ENCODE data around the gene AIPL1.

AIPL1 gene

DNA sequence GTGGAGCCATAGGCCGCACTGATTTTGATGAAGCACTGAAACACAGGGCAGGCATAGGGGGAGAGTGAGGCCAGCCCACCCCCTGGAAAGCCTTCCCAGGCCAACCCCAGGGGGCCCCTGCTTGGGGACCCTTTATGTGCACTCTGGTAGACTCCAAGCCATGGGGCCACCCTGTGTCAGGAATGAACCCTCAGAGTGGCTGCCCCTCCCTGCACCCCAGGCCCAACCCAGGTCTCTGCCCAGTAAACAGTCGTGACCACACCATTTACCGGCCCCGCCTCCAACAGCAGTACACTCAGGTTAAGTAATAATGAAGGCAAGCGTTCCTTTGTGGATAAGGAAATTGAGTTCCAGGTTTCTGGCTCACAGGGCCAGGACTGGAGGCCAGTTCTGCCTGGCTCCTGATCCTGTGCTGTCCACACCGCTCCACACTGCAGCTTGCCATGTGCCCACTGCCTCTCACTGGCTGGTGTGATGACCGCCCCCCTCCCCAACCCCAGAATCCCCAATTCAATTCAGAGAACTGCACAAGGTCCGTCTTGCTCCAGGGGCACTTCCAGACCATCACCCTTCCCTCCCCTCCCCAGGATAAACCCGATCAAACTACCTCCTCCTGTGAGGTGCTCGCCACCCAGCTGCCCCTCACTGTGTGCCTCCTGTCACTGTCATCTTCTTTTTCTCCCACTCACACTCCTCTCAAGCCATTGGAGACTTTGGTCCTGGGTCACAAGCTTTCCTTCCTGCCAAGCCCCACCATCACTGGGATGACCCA lies 23.0 kb upstream of the AIPL1 start:
- Histone ChIP-seq H4K20me1 (ENCODE audit: insufficient read depth, low read length, poor library complexity, severe bottlenecking) (no peaks in the 10 kb centered on the region), H3K4me2 (ENCODE audit: low read depth, low read length, poor library complexity, severe bottlenecking) (no peak overlapping the region), H3F3A (ENCODE audit: low read depth) (no peaks in the 10 kb centered on the region), H3K9ac (ENCODE audit: low read depth, low read length, poor library complexity, severe bottlenecking) (no peak overlapping the region), H3K79me2 (ENCODE audit: insufficient read depth, low read length) (no peaks in the 10 kb centered on the region), H3K9me3 (ENCODE audit: insufficient read depth, low read depth, low read length) (no peaks in the 10 kb centered on the region), H3K36me3 (ENCODE audit: insufficient read depth, low read length) (no peaks in the 10 kb centered on the region), H3K9me2 (replicated peaks; ENCODE audit: low read depth, low read length) (no peaks in the 10 kb centered on the region), H2AFZ (ENCODE audit: low read length) (no peak overlapping the region), H3K4me1 (ENCODE audit: insufficient read depth, low read length, poor library complexity, severe bottlenecking) (peaks cover 3% of the 10 kb centered on the region), H3K4me3 (ENCODE audit: low read length, poor library complexity, severe bottlenecking) (no peak overlapping the region), H3K27me3 (ENCODE audit: insufficient read depth, low read length, poor library complexity, severe bottlenecking) (no peaks in the 10 kb centered on the region)
- TF ChIP-seq, protein P1, sequence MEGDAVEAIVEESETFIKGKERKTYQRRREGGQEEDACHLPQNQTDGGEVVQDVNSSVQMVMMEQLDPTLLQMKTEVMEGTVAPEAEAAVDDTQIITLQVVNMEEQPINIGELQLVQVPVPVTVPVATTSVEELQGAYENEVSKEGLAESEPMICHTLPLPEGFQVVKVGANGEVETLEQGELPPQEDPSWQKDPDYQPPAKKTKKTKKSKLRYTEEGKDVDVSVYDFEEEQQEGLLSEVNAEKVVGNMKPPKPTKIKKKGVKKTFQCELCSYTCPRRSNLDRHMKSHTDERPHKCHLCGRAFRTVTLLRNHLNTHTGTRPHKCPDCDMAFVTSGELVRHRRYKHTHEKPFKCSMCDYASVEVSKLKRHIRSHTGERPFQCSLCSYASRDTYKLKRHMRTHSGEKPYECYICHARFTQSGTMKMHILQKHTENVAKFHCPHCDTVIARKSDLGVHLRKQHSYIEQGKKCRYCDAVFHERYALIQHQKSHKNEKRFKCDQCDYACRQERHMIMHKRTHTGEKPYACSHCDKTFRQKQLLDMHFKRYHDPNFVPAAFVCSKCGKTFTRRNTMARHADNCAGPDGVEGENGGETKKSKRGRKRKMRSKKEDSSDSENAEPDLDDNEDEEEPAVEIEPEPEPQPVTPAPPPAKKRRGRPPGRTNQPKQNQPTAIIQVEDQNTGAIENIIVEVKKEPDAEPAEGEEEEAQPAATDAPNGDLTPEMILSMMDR (conservative IDR thresholded peaks at IDR 0.05; ENCODE audit: low read length), result no peak
- TF ChIP-seq EZH2phosphoT487 (IDR thresholded peaks at IDR 0.05; ENCODE audit: borderline replicate concordance), result no peak

DNA sequence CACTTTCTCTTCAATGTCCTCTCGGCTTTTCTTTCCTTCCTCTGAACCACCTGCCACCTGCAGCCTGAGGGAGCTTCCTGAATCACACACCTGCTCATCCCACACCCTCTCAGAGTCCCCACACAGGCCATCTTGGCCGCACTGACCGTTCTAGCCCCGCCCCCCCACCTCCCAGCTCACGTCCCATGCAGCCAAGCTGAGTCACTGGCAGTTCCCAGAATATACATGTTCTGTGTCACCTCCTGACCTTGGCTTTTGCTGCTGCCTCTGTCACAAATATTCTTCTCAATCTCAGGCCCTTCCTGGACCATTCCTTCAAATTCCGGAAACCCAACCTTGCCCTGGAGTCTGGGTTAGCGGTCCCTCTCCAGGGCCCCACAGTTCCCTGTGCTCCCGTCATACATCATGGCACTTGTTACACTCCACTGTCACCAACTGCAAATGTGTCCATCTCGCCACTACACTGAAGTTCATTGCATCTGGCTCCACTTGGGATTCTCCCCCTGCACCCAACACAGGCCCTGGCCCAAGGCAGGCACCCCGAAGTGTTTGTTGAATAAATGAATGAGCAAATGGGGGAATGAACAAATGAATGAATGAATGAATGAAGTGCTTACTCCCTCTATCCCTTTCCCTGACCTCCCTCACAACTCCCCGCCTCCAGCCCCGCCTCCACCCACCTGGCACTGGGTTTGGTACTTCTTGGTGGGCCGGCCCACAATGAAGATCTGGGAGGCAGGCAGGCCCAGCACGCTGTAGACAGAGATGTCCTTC lies 22.2 kb upstream of the AIPL1 start:
- Histone ChIP-seq H3K9me3 (ENCODE audit: insufficient read depth, low read depth, low read length) (no peaks in the 10 kb centered on the region), H3K36me3 (ENCODE audit: insufficient read depth, low read length) (no peaks in the 10 kb centered on the region), H2AFZ (ENCODE audit: low read length) (no peak overlapping the region), H3K4me3 (ENCODE audit: low read length, poor library complexity, severe bottlenecking) (no peak overlapping the region), H3K4me1 (ENCODE audit: insufficient read depth, low read length, poor library complexity, severe bottlenecking) (peaks cover 7% of the 10 kb centered on the region), H3K9me2 (replicated peaks; ENCODE audit: low read depth, low read length) (no peaks in the 10 kb centered on the region), H3K9ac (ENCODE audit: low read depth, low read length, poor library complexity, severe bottlenecking) (no peak overlapping the region), H3K27me3 (ENCODE audit: insufficient read depth, low read length, poor library complexity, severe bottlenecking) (no peaks in the 10 kb centered on the region), H3F3A (ENCODE audit: low read depth) (no peaks in the 10 kb centered on the region), H3K4me2 (ENCODE audit: low read depth, low read length, poor library complexity, severe bottlenecking) (no peak overlapping the region), H4K20me1 (ENCODE audit: insufficient read depth, low read length, poor library complexity, severe bottlenecking) (no peaks in the 10 kb centered on the region), H3K79me2 (ENCODE audit: insufficient read depth, low read length) (no peaks in the 10 kb centered on the region)
- TF ChIP-seq, protein P1 (conservative IDR thresholded peaks at IDR 0.05; ENCODE audit: low read length), result no peak
- TF ChIP-seq EZH2phosphoT487 (IDR thresholded peaks at IDR 0.05; ENCODE audit: borderline replicate concordance), result no peak

DNA sequence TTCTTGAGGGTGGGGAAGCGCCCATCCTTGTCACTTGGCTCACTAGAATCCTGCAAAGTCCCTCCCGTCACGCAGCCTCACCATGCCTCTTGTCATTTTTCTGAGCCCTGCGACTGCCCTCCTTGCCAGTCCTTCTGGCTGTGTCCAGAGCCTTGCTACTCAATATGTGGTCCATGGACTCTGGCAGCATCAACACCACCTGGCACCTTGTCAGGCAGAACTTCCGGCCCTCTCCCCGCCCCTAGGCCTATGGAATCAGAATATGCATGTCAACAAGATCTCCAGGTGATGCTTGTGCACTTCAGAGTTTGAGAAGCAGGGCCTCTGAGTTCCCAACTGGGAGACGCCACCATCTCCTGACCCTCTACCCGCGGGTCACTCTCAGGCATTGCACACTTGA lies 21.4 kb upstream of the AIPL1 start:
- Histone ChIP-seq H3K36me3 (ENCODE audit: insufficient read depth, low read length) (no peaks in the 10 kb centered on the region), H2AFZ (ENCODE audit: low read length) (no peak overlapping the region), H3K4me2 (ENCODE audit: low read depth, low read length, poor library complexity, severe bottlenecking) (no peak overlapping the region), H3K79me2 (ENCODE audit: insufficient read depth, low read length) (no peaks in the 10 kb centered on the region), H3F3A (ENCODE audit: low read depth) (no peaks in the 10 kb centered on the region), H3K9ac (ENCODE audit: low read depth, low read length, poor library complexity, severe bottlenecking) (no peak overlapping the region), H3K27me3 (ENCODE audit: insufficient read depth, low read length, poor library complexity, severe bottlenecking) (no peaks in the 10 kb centered on the region), H3K9me3 (ENCODE audit: insufficient read depth, low read depth, low read length) (no peaks in the 10 kb centered on the region), H3K9me2 (replicated peaks; ENCODE audit: low read depth, low read length) (no peaks in the 10 kb centered on the region), H4K20me1 (ENCODE audit: insufficient read depth, low read length, poor library complexity, severe bottlenecking) (no peaks in the 10 kb centered on the region), H3K4me3 (ENCODE audit: low read length, poor library complexity, severe bottlenecking) (no peak overlapping the region), H3K4me1 (ENCODE audit: insufficient read depth, low read length, poor library complexity, severe bottlenecking) (peaks cover 9% of the 10 kb centered on the region)
- TF ChIP-seq, protein P1 (conservative IDR thresholded peaks at IDR 0.05; ENCODE audit: low read length), result no peak
- TF ChIP-seq EZH2phosphoT487 (IDR thresholded peaks at IDR 0.05; ENCODE audit: borderline replicate concordance), result no peak
